Activated B cell treated with CpG ODN at 0.5 μM for 24 hours (primary cell): Measurements from ENCODE around the gene FMNL2. TPM values are rescaled to one million over a fixed set of nuclear protein-coding genes. Genes with fewer than 3 reads are reported as not detected.

Source experiments
- ATAC-seq: fragments of 200-7000 bp; cut with Tn5 transposase; one replicate; pipeline ENCODE4 v1.10.0; 2021; ENCODE audit warnings: low read depth, mild to moderate bottlenecking, moderate library complexity
- CTCF ChIA-PET: fragments of 350-600 bp; sonication (Branson Sonifier 250); formaldehyde crosslinking; loops from one replicate; lab custom pipeline; 2021; ENCODE audit warnings: antibody characterized with exemption; lab: Charles Lee
- POLR2A ChIA-PET: fragments of 350-600 bp; sonication (Branson Sonifier 250); formaldehyde crosslinking; loops from one replicate; lab custom pipeline; 2021; ENCODE audit warnings: antibody characterized with exemption; lab: Charles Lee
- DNase-seq: peaks from one replicate; pipeline ENCODE4 v3.0.0; 2022
- H3K27ac Mint-ChIP-seq: one replicate; pipeline ENCODE4 v1.8.0; 2020; ENCODE audit warnings: mixed read lengths
- H3K27me3 Mint-ChIP-seq: one replicate; pipeline ENCODE4 v1.8.0; 2021; ENCODE audit warnings: mixed read lengths
- H3K36me3 Mint-ChIP-seq: one replicate; pipeline ENCODE4 v1.8.0; 2021; ENCODE audit warnings: low read depth, mixed read lengths
- H3K4me1 Mint-ChIP-seq: one replicate; pipeline ENCODE4 v1.8.0; 2021; ENCODE audit warnings: mixed read lengths
- H3K4me3 Mint-ChIP-seq: one replicate; pipeline ENCODE4 v1.8.0; 2020; ENCODE audit warnings: mild to moderate bottlenecking, mixed read lengths
- H3K9me3 Mint-ChIP-seq: one replicate; pipeline ENCODE4 v1.8.0; 2020; ENCODE audit warnings: mixed read lengths
- intact Hi-C: fragments of 100-400 bp; cut with micrococcal nuclease; formaldehyde crosslinking; loops from one replicate; pipeline ENCODE4 v1.15.1; 2024
- total RNA-seq: library from RNA; stranded (reverse); gene quantifications from 2 replicates; pipeline ENCODE4 v1.2.3, GENCODE V29; 2022
- TF ChIP-seq, protein P1 (sequence below): fragments of 200-600 bp; IDR thresholded peaks from one replicate; pipeline ENCODE4 v1.8.0; 2022; ENCODE audit warnings: antibody characterized with exemption, mild to moderate bottlenecking

Gene FMNL2
- total RNA-seq, 1 donor from 2014 or later: 4.0 TPM

DNA sequence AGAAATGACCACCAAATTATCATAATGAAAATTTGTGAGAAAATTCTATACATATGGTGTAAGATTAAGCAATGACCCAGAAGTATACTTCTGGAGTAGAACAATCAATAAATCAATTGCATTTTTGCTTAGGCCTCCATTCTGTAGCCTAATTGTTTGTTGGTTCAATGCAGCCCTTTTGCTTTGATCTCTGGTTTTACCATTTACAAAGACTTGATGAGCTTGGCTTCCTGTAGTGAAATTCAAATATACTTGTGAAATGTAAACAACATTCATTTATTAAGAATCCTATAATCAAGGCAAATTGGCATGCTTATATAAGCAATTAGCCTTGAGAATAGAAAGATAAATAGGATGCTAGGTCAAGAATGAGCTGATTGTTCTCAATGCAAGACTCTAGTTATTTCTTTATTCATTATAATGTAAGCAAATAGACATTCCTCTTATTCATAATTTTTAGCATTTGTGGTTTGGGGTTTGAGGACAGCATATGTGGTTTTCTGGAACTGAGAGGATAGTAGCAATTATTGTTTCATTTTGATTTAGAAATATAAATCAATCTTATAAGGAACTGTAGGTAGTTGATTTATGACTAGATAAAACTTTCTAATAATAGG is 9.7 kb downstream of the FMNL2 start:
- H3K4me1 Mint-ChIP-seq: no peaks in the 10 kb centered on the region
- DNase-seq (no peak), ATAC-seq (no peak)
- TF ChIP-seq, protein P1, sequence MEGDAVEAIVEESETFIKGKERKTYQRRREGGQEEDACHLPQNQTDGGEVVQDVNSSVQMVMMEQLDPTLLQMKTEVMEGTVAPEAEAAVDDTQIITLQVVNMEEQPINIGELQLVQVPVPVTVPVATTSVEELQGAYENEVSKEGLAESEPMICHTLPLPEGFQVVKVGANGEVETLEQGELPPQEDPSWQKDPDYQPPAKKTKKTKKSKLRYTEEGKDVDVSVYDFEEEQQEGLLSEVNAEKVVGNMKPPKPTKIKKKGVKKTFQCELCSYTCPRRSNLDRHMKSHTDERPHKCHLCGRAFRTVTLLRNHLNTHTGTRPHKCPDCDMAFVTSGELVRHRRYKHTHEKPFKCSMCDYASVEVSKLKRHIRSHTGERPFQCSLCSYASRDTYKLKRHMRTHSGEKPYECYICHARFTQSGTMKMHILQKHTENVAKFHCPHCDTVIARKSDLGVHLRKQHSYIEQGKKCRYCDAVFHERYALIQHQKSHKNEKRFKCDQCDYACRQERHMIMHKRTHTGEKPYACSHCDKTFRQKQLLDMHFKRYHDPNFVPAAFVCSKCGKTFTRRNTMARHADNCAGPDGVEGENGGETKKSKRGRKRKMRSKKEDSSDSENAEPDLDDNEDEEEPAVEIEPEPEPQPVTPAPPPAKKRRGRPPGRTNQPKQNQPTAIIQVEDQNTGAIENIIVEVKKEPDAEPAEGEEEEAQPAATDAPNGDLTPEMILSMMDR: no peak
- no peaks in the 10 kb centered on the region for H3K9me3 Mint-ChIP-seq
- intact Hi-C loops: no loop called here
- POLR2A ChIA-PET: no interaction called here
- CTCF ChIA-PET: no interaction called here
- no peak overlapping the region for H3K27ac Mint-ChIP-seq
- H3K27me3 Mint-ChIP-seq: no peaks in the 10 kb centered on the region
- H3K4me3 Mint-ChIP-seq: no peak overlapping the region
- no peaks in the 10 kb centered on the region for H3K36me3 Mint-ChIP-seq

DNA sequence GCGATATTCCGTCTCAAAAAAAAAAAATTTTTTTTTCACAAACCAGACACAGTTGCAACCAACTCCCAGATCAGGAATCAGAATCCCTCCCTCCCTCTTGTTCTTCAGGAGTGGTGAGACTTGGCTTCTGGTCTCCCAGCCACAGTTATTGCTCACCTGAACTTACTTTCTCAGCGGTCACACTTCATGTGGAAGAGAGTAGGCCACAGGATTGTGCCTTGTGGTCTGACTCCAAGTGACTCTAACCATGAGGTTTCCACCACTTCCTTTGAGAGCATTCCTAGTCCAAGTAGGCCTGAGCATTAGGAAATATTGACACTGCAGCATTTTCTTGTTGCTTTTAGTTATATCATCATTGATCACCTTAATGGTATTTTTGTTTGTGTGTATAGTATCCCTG is 12.1 kb downstream of the FMNL2 start:
- TF ChIP-seq, protein P1: no peak
- H3K9me3 Mint-ChIP-seq: peaks cover 3% of the 10 kb centered on the region
- no peaks in the 10 kb centered on the region for H3K4me1 Mint-ChIP-seq

DNA sequence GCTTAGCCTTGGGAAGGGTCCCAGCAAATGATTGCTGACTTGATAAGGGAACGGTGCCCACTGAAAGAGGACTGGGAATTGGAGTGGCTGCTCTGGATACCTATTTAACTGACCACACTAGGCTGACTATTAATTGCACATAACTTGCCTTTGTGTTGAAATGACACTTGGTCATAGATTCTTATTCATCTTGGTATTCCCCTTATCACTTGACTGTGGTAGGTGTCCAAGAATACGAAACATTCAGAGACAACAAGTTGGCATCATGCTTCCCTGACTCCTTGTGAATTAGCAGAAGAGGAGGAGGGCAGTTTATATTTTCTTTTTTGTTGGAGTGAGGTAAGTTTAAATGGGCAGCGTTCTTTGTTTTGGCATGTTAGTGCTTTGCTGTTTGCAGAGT is 13.4 kb downstream of the FMNL2 start:
- ChIA-PET POLR2A (no interaction called here), CTCF (no interaction called here)
- H3K36me3 Mint-ChIP-seq: no peaks in the 10 kb centered on the region
- TF ChIP-seq, protein P1: no peak
- no peak overlapping the region for H3K27ac Mint-ChIP-seq
- ATAC-seq (no peak), DNase-seq (no peak)
- no peak overlapping the region for H3K4me3 Mint-ChIP-seq
- peaks cover 3% of the 10 kb centered on the region for H3K9me3 Mint-ChIP-seq
- no peaks in the 10 kb centered on the region for H3K27me3 Mint-ChIP-seq
- intact Hi-C loops: no loop called here
- no peaks in the 10 kb centered on the region for H3K4me1 Mint-ChIP-seq

More for the DNA sequence above, 12.1 kb downstream of the FMNL2 start:
- ATAC-seq: no peak
- no peaks in the 10 kb centered on the region for H3K36me3 Mint-ChIP-seq
- DNase-seq: no peak
- no peak overlapping the region for H3K4me3 Mint-ChIP-seq
- ChIA-PET POLR2A (no interaction called here), CTCF (no interaction called here)
- no peak overlapping the region for H3K27ac Mint-ChIP-seq
- no peaks in the 10 kb centered on the region for H3K27me3 Mint-ChIP-seq
- intact Hi-C loops: no loop called here

DNA sequence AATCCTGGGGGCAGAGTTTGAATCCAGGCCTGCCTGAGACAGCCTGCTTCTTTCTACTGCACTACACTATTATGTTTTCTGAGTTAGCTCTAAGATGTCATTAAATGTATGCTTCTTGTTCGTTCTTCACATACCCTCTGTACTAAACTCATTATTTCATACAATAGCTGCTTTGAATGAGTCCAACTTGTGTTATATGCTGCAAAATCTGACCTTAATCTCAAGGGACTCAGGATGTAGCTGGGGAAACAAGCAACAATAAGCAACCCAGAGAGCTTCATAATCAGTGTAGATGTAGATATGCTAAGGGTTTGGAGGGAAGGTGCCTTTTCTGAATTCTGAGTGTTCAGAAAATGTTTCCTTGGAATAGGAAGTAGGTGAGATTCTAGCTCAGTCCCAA is 14.4 kb downstream of the FMNL2 start:
- H3K9me3 Mint-ChIP-seq: peaks cover 3% of the 10 kb centered on the region
- TF ChIP-seq, protein P1: no peak
- no peaks in the 10 kb centered on the region for H3K4me1 Mint-ChIP-seq
- no peaks in the 10 kb centered on the region for H3K27me3 Mint-ChIP-seq
- no peak overlapping the region for H3K27ac Mint-ChIP-seq
- ATAC-seq (no peak), DNase-seq (no peak)
- intact Hi-C loops: no loop called here
- no peak overlapping the region for H3K4me3 Mint-ChIP-seq
- ChIA-PET CTCF (no interaction called here), POLR2A (no interaction called here)
- no peaks in the 10 kb centered on the region for H3K36me3 Mint-ChIP-seq

DNA sequence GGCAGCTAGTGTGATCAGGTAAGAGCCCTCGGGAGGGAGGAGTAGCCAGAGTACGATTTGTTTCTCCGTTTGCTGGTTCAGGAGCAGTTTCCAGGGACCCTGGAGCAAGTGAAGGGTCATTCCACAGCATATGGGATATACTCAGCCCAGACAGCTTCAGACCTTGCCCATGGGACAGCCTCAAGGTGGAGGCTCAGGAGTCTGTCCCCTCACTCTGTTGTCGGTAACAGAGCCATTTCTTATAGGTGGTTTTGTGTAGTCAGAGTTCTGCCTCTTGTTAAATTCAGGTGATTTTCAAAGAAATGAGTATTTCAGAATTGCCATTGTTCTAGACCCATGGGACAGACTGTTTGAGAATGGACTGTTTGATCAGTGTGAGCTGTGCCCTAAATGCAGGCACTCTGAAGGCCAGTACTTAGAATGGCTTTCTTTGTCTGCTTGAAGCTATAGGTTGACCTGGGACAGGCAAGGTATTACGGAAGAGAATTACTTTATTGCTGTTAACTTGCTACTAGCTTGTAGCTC is 15.2 kb downstream of the FMNL2 start:
- ChIA-PET POLR2A (no interaction called here), CTCF (no interaction called here)
- H3K4me3 Mint-ChIP-seq: no peak overlapping the region
- no peaks in the 10 kb centered on the region for H3K27me3 Mint-ChIP-seq
- TF ChIP-seq, protein P1: no peak
- intact Hi-C loops: no loop called here
- DNase-seq: no peak
- no peaks in the 10 kb centered on the region for H3K4me1 Mint-ChIP-seq
- peaks cover 3% of the 10 kb centered on the region for H3K9me3 Mint-ChIP-seq
- ATAC-seq: no peak
- H3K27ac Mint-ChIP-seq: no peak overlapping the region
- no peaks in the 10 kb centered on the region for H3K36me3 Mint-ChIP-seq
